Karpas-422 (cell line): Measurements from ENCODE around the gene VAMP3. TPM values are rescaled to one million over a fixed set of nuclear protein-coding genes. Genes with fewer than 3 reads are reported as not detected.

Experiments
- DNase-seq: peaks from one replicate; pipeline ENCODE4 v3.0.0-alpha.2; 2015
- H2AFZ ChIP-seq: fragments of 200-600 bp; sonication (generic); 2 replicates; pipeline ENCODE4 v1.6.1; 2014; ENCODE audit warnings: antibody characterized with exemption, low read length, mixed read lengths
- H3K27ac ChIP-seq: fragments of 200-600 bp; sonication (generic); 2 replicates; pipeline ENCODE4 v1.5.1; 2014; ENCODE audit warnings: mild to moderate bottlenecking, low read length, moderate library complexity
- H3K27me3 ChIP-seq: fragments of 200-600 bp; sonication (generic); 2 replicates; pipeline ENCODE4 v1.6.1; 2014; ENCODE audit warnings: low read length, mixed read lengths
- H3K36me3 ChIP-seq: fragments of 200-600 bp; sonication (generic); 2 replicates; pipeline ENCODE4 v1.6.1; 2014; ENCODE audit warnings: low read length, mixed read lengths; ENCODE audit not compliant: insufficient read depth
- H3K4me1 ChIP-seq: fragments of 200-600 bp; sonication (generic); 2 replicates; pipeline ENCODE4 v1.6.1; 2014; ENCODE audit warnings: mild to moderate bottlenecking, low read length, mixed read lengths
- H3K4me2 ChIP-seq: fragments of 200-600 bp; sonication (generic); 2 replicates; pipeline ENCODE4 v1.6.1; 2014; ENCODE audit warnings: low read length, low read depth, mild to moderate bottlenecking; ENCODE audit not compliant: poor library complexity, severe bottlenecking
- H3K4me3 ChIP-seq: fragments of 200-600 bp; sonication (generic); 2 replicates; pipeline ENCODE4 v1.5.1; 2014; ENCODE audit warnings: mild to moderate bottlenecking, antibody characterized with exemption, low read length, mixed read lengths
- H3K79me2 ChIP-seq: fragments of 200-600 bp; sonication (generic); 2 replicates; pipeline ENCODE4 v1.6.1; 2014; ENCODE audit warnings: mild to moderate bottlenecking, low read length, mixed read lengths
- H3K9ac ChIP-seq: fragments of 200-600 bp; sonication (generic); 2 replicates; pipeline ENCODE4 v1.6.0; 2014; ENCODE audit warnings: low read length
- H3K9me2 ChIP-seq: fragments of 200-600 bp; sonication (generic), shearing (Covaris generic); replicated peaks from 2 replicates; pipeline ENCODE4 v1.6.0; 2014; ENCODE audit warnings: mild to moderate bottlenecking, low read length, moderate library complexity; ENCODE audit not compliant: insufficient read depth
- H3K9me3 ChIP-seq: fragments of 300-700, 200-600 bp; sonication (generic); 2 replicates; pipeline ENCODE4 v1.6.1; 2014; ENCODE audit warnings: low read length, mixed read lengths
- H4K20me1 ChIP-seq: fragments of 200-600 bp; sonication (generic); 2 replicates; pipeline ENCODE4 v1.6.1; 2014; ENCODE audit warnings: mild to moderate bottlenecking, antibody characterized with exemption, low read length, low read depth; ENCODE audit not compliant: insufficient read depth
- total RNA-seq: library from RNA; depleted of rRNA; stranded (reverse); fragments of >200 nt; shearing (Covaris generic); gene quantifications from 2 replicates; pipeline ENCODE4 v1.2.3, GENCODE V29; 2014; ENCODE audit warnings: low replicate concordance

Gene VAMP3
- total RNA-seq, 1 experiment from 2014 or later: 14.9 TPM

DNA sequence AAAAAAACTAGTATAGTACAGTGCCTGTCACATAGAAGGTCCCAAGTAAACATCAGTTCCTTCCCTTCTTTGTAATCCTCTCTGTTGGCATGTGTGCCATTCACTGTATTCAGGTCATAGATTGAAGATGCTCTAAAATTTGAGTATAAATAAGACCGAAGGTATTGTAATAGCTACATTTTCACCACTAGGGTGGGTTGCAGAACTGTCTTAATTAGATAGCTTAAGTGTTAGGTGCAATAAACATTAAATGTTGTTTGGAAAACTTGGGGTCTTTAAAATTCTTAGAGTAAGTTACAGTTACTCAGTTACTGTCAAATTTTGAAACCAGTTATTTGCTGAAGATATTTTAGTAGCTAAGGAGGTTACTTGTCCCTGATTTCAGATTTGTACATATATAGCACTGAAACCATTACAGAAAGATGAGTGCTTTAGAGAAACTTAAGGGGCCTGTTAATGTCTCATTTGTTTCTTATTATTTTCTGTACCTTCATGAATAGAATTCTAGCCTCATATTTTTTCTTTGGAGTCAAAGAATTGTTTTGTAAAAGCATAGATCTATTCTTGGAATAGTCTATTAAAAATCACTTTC is 37.3 kb downstream of the VAMP3 start:
- Histone ChIP-seq H3K4me3 (no peak overlapping the region), H3K4me2 (no peak overlapping the region), H3K27me3 (no peaks in the 10 kb centered on the region), H3K79me2 (no peaks in the 10 kb centered on the region), H3K9ac (no peak overlapping the region), H3K4me1 (no peaks in the 10 kb centered on the region), H3K9me2 (no peaks in the 10 kb centered on the region), H4K20me1 (no peaks in the 10 kb centered on the region), H3K36me3 (no peaks in the 10 kb centered on the region), H3K27ac (no peak overlapping the region), H2AFZ (no peak overlapping the region), H3K9me3 (no peaks in the 10 kb centered on the region)
- peak; percentile 77 for DNase-seq

DNA sequence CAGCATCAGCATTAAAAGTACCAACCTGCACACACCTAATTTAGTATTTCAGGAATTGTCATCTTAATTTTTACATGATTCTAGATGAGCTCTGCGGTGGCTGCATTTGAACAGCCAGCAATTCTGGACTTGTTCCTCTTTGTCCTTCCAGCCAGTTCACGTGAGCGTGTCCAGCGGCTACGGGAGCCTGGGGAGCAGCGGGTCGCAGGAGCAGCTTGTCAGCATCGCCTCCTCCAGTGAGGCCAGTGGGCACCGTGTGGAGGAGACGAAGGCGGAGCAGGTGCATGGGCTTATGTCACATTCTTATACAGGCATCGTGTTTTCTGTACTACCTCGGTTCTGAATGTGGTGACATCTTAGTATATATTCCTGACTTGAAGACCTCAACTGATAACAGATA is 38.6 kb downstream of the VAMP3 start:
- Histone ChIP-seq H3K4me1 (no peaks in the 10 kb centered on the region), H3K9ac (no peak overlapping the region), H2AFZ (no peak overlapping the region), H3K27ac (no peak overlapping the region), H3K27me3 (no peaks in the 10 kb centered on the region), H3K9me3 (no peaks in the 10 kb centered on the region; the same call in 1 of the 2 replicates), H3K9me2 (no peaks in the 10 kb centered on the region), H3K4me2 (no peak overlapping the region), H3K36me3 (no peaks in the 10 kb centered on the region), H3K4me3 (no peak overlapping the region), H4K20me1 (no peaks in the 10 kb centered on the region), H3K79me2 (no peaks in the 10 kb centered on the region)
- no peak for DNase-seq

DNA sequence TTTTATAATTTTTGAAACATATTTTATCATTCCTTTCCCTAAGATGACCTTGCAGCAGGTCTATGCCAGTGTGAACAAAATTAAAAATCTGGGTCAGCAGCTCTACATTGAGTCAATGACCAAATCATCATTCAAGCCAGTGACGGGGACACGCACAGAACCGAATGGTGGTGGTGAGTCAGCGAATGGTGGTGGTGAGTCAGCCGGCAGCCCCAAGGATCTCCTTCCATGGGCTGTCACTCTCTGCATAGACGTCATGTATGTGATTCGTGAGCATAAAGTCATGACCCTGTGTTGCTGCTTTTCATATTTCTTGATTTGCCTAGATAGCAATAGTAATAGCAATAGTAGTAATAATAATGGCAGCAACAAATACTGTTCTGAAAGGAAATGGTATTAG is 39.3 kb downstream of the VAMP3 start:
- H2AFZ ChIP-seq: no peak overlapping the region
- no peak overlapping the region for H3K9ac ChIP-seq
- H3K9me3 ChIP-seq: no peaks in the 10 kb centered on the region; the same call in 1 of the 2 replicates
- no peaks in the 10 kb centered on the region for H4K20me1 ChIP-seq
- no peaks in the 10 kb centered on the region for H3K4me1 ChIP-seq
- H3K79me2 ChIP-seq: no peaks in the 10 kb centered on the region
- no peaks in the 10 kb centered on the region for H3K36me3 ChIP-seq
- H3K27me3 ChIP-seq: no peaks in the 10 kb centered on the region
- DNase-seq: no peak
- no peaks in the 10 kb centered on the region for H3K9me2 ChIP-seq
- no peak overlapping the region for H3K4me2 ChIP-seq
- H3K27ac ChIP-seq: no peak overlapping the region
- H3K4me3 ChIP-seq: no peak overlapping the region

DNA sequence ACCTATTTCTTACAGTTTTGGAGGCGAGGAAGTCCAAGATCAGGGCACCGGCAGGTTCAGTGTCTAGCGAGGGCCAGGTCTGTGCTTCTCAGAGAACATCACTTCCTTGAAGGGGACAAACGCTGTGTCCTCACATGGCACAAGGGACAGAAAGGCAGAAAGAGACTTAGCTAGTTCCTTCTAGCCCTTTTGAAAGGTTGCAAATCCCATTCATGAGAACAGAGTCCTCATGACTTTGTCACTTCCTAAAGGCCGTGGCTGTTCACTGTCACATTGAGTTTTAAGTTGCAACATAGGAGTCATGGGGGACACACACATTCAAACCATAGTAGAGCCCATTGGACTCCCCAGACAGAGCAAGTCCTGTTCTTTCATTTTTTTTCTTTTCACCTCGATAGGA is 40.4 kb downstream of the VAMP3 start:
- Histone ChIP-seq H3K79me2 (no peaks in the 10 kb centered on the region), H2AFZ (no peak overlapping the region), H3K27ac (no peak overlapping the region), H3K27me3 (no peaks in the 10 kb centered on the region), H3K4me3 (no peak overlapping the region), H3K9ac (no peak overlapping the region), H3K9me3 (no peaks in the 10 kb centered on the region; the same call in 1 of the 2 replicates), H3K9me2 (no peaks in the 10 kb centered on the region), H4K20me1 (no peaks in the 10 kb centered on the region), H3K4me2 (no peak overlapping the region), H3K4me1 (no peaks in the 10 kb centered on the region), H3K36me3 (no peaks in the 10 kb centered on the region)
- DNase-seq: no peak

DNA sequence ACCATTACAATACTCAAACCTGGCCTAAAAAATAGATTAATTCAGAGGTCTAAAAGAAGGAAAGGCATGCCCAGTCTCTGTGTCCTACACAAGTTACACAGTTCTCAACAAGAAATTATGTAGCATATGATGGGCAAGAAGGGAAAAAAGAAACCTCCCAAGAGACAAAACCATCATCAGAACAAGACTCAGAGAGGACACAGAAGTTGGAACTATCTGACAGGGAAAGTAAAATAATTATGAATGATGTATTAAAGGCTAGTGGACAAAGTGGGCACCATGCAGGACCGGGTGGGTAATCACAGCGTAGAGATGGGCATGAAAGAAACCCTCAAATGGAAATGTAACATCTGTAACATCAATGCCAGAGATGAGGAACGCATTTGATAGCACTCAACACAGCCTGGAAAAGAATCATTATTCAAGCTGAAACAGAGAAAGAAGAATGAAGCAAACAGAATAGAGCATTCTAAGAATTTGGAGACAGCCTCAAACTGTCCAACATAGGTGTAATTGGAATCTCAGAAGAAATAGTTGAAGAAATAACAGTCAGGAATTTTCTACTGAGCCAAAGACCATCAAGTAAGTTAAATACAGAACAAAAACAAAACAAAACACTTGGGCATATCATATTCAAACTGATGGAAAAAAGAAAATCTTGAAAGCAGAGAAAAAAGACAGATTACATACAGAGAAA is 42.7 kb downstream of the VAMP3 start:
- no peak overlapping the region for H3K27ac ChIP-seq
- H3K9me2 ChIP-seq: no peaks in the 10 kb centered on the region
- H4K20me1 ChIP-seq: no peaks in the 10 kb centered on the region
- no peaks in the 10 kb centered on the region for H3K79me2 ChIP-seq
- no peak overlapping the region for H3K4me2 ChIP-seq
- H2AFZ ChIP-seq: no peak overlapping the region
- H3K36me3 ChIP-seq: no peaks in the 10 kb centered on the region
- no peak overlapping the region for H3K9ac ChIP-seq
- no peaks in the 10 kb centered on the region for H3K4me1 ChIP-seq
- H3K4me3 ChIP-seq: no peak overlapping the region
- no peaks in the 10 kb centered on the region; the same call in 1 of the 2 replicates for H3K9me3 ChIP-seq
- no peak for DNase-seq
- no peaks in the 10 kb centered on the region for H3K27me3 ChIP-seq

DNA sequence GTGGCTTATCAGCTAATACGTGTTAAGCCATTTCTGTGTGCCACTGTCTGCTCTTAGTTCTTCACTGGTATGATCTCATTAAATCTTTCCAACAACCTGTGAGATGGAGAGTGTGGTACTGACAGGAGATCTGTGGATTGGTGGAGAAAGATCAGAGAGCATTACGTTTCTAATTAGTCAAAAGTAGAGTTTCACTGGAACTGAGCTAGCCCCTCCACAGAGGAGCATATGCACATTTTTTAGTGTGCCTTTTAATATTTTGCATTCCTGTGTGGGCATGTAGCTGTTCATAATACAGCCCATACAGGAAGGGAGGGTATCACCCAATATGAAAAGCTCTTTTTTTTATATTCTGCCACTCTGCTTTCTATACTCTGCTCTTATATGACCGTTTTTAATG is 50.2 kb downstream of the VAMP3 start:
- Histone ChIP-seq H3K9ac (no peak overlapping the region), H3K27me3 (no peaks in the 10 kb centered on the region), H4K20me1 (no peaks in the 10 kb centered on the region), H3K79me2 (no peaks in the 10 kb centered on the region), H3K4me1 (no peaks in the 10 kb centered on the region), H3K27ac (no peak overlapping the region), H3K4me3 (no peak overlapping the region), H2AFZ (no peak overlapping the region), H3K9me3 (no peaks in the 10 kb centered on the region), H3K36me3 (no peaks in the 10 kb centered on the region), H3K9me2 (no peaks in the 10 kb centered on the region), H3K4me2 (no peak overlapping the region)
- no peak for DNase-seq

DNA sequence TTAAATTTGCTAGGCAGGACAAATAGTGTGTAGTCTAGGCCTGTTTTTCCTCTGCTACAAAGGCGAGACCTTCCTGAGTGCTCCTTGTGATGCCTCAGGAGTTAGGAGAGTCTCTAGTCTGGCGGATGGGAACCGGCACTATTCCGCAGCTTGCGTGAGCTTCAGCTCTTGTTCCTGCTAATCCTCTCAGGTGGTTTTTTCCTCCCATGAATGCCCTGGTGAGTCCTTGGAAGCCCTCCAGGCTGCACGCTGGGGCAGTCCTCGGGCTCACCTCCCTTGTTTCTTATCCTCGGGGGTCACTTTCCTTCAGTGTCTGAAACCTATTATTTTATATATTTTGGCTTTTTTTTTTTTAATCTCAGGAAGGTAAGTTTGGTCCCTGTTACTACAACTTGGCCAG is 53.6 kb downstream of the VAMP3 start:
- Histone ChIP-seq H3K79me2 (no peaks in the 10 kb centered on the region), H3K27ac (no peak overlapping the region), H3K27me3 (no peaks in the 10 kb centered on the region), H3K4me3 (no peak overlapping the region), H4K20me1 (no peaks in the 10 kb centered on the region), H3K36me3 (no peaks in the 10 kb centered on the region), H3K9me2 (no peaks in the 10 kb centered on the region), H3K9me3 (no peaks in the 10 kb centered on the region), H3K9ac (no peak overlapping the region), H3K4me1 (no peaks in the 10 kb centered on the region), H3K4me2 (no peak overlapping the region), H2AFZ (no peak overlapping the region)
- DNase-seq: no peak

DNA sequence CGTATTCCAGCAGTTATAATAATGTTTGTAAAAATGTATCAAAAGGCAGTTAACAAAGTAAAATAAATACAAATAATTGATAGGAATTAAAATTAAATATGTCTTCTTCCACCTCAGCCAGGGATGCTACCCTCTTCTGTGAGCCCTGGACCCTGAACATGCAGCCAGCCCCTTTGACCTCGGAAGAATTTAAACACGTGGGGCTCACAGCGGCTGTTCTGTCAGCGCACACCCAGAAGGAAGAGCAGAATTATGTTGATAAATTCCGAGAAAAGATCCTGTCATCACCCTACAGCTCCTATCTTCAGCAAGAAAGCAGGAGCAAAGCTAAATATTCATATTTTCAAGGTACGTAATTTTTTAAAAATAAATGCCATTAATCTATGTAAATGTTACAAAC is 55.3 kb downstream of the VAMP3 start:
- Histone ChIP-seq H4K20me1 (no peaks in the 10 kb centered on the region), H3K9me3 (no peaks in the 10 kb centered on the region), H3K4me2 (no peak overlapping the region), H3K4me3 (no peak overlapping the region), H3K27me3 (no peaks in the 10 kb centered on the region), H3K27ac (no peak overlapping the region), H3K36me3 (no peaks in the 10 kb centered on the region), H3K9me2 (no peaks in the 10 kb centered on the region), H3K4me1 (no peaks in the 10 kb centered on the region), H2AFZ (no peak overlapping the region), H3K9ac (no peak overlapping the region), H3K79me2 (no peaks in the 10 kb centered on the region)
- DNase-seq: no peak
